ENCODE measurements around the gene LMAN2.

Gene LMAN2

GRCh38 chr5:177366528-177367322 lies 15.3 kb upstream of the LMAN2 start (continued):
- peak; percentile 67; the same call in 1 of the 2 replicates for TF ChIP-seq ZNF600 (tag by site-specific recombination; IDR thresholded peaks at IDR 0.05)
- no peak for TF ChIP-seq ZNF610 (tag by site-specific recombination; IDR thresholded peaks at IDR 0.05; ENCODE audit: borderline replicate concordance)
- TF ChIP-seq KLF9 (tag by site-specific recombination; IDR thresholded peaks at IDR 0.05; ENCODE audit: low read depth): peak; percentile 49; the same call in 1 of the 2 replicates
- TF ChIP-seq ZBTB20 (tag by site-specific recombination; IDR thresholded peaks at IDR 0.05): peak; percentile 52; the same call in 1 of the 2 replicates
- no peak for TF ChIP-seq ZNF112 (tag by site-specific recombination; IDR thresholded peaks at IDR 0.05)
- no peak for TF ChIP-seq ZNF501 (tag by site-specific recombination; IDR thresholded peaks at IDR 0.05)
- TF ChIP-seq KLF17 (tag by site-specific recombination; IDR thresholded peaks at IDR 0.05): 0 out of 2 replicates have a peak, but pooled peaks have one; percentile 36
- TF ChIP-seq ZNF24 (tag by site-specific recombination; IDR thresholded peaks at IDR 0.05): 0 out of 2 replicates have a peak, but pooled peaks have one; percentile 18
- TF ChIP-seq ZNF639 (tag by site-specific recombination; IDR thresholded peaks at IDR 0.05): no peak
- no peak for TF ChIP-seq GLI2 (tag by site-specific recombination; IDR thresholded peaks at IDR 0.05; ENCODE audit: borderline replicate concordance, low read depth)
- no peak for TF ChIP-seq YY2 (tag by site-specific recombination; IDR thresholded peaks at IDR 0.05)
- no peak for TF ChIP-seq ZNF518A (tag by site-specific recombination; conservative IDR thresholded peaks at IDR 0.05; ENCODE audit: low read depth)
- TF ChIP-seq ZNF658 (tag by site-specific recombination; IDR thresholded peaks at IDR 0.05): no peak
- TF ChIP-seq ZNF350 (tag by site-specific recombination; IDR thresholded peaks at IDR 0.05): no peak
- TF ChIP-seq ZSCAN30 (tag by site-specific recombination; IDR thresholded peaks at IDR 0.05): 0 out of 2 replicates have a peak, but pooled peaks have one; percentile 8
- no peak for TF ChIP-seq ZNF214 (tag by site-specific recombination; IDR thresholded peaks at IDR 0.05; ENCODE audit: borderline replicate concordance)
- TF ChIP-seq ZBTB48 (tag by site-specific recombination; IDR thresholded peaks at IDR 0.05): peak; percentile 93
- TF ChIP-seq ZNF449 (tag by site-specific recombination; IDR thresholded peaks at IDR 0.05): 0 out of 2 replicates have a peak, but pooled peaks have one; percentile 23
- 0 out of 2 replicates have a peak, but pooled peaks have one; percentile 43 for TF ChIP-seq ZXDB (tag by site-specific recombination; IDR thresholded peaks at IDR 0.05)
- TF ChIP-seq ZNF664 (tag by site-specific recombination; IDR thresholded peaks at IDR 0.05): no peak
- TF ChIP-seq ZNF133 (tag by site-specific recombination; IDR thresholded peaks at IDR 0.05): no peak
- TF ChIP-seq ZNF654 (tag by site-specific recombination; IDR thresholded peaks at IDR 0.05; ENCODE audit: low read depth): no peak
- TF ChIP-seq OVOL3 (tag by site-specific recombination; IDR thresholded peaks at IDR 0.05): no peak
- peak; percentile 76; the same call in 1 of the 2 replicates for TF ChIP-seq PATZ1 (tag by site-specific recombination; IDR thresholded peaks at IDR 0.05)
- no peak for TF ChIP-seq ZNF175 (tag by site-specific recombination; IDR thresholded peaks at IDR 0.05)
- TF ChIP-seq SCRT2 (tag by site-specific recombination; IDR thresholded peaks at IDR 0.05): peak; percentile 69; the same call in 1 of the 2 replicates
